ENCODE results near the gene PSG1.
A peak's percentile ranks its signal among the peaks of the same experiment; 100 is the strongest.
"Not testable (repeated sequence)": the region's sequence is repeated elsewhere in the genome, so short reads cannot be mapped to it uniquely, and the experiment has no call there.

PSG1 gene

GRCh38 chr19:42874136-42874535, 5.4 kb downstream of the PSG1 start:
- not testable (repeated sequence) for H3K36me3 ChIP-seq; H3K4me3 ChIP-seq; H3K27ac ChIP-seq; H4K20me1 ChIP-seq; H3K4me1 ChIP-seq; H3K4me2 ChIP-seq; H3K9ac ChIP-seq; H3K9me3 ChIP-seq (replicated peaks in 1 of 11); H3K27me3 ChIP-seq

- H3K27me3 ChIP-seq, result no peaks in the 10 kb centered on the region
- H3K9ac ChIP-seq, result no peak overlapping the region
- no peak overlapping the region for H3K4me3 ChIP-seq
- no peak overlapping the region for H3K27ac ChIP-seq
- no peaks in the 10 kb centered on the region for H3K4me1 ChIP-seq
- no peak for TF ChIP-seq Cebpa-rat (IDR thresholded peaks at IDR 0.05)
- no peaks in the 10 kb centered on the region for H3K36me3 ChIP-seq
- H4K20me1 ChIP-seq, result no peaks in the 10 kb centered on the region
- no peak overlapping the region for H3K4me2 ChIP-seq
- no peaks in the 10 kb centered on the region for H3K9me3 ChIP-seq (replicated peaks in 1 of 11)
These were observed 6.9 kb downstream of the PSG1 start for GRCh38 chr19:42872608-42873007.

GRCh38 chr19:42857544-42857867, 22.0 kb downstream of the PSG1 start:
- H3K4me2 ChIP-seq, result no peak overlapping the region

GRCh38 chr19:42856866-42857543, 22.5 kb downstream of the PSG1 start:
- not testable (repeated sequence) for H3K27ac ChIP-seq; H3K4me1 ChIP-seq; H3K4me2 ChIP-seq; H3K4me3 ChIP-seq; H4K20me1 ChIP-seq; H3K36me3 ChIP-seq; H3K9ac ChIP-seq; H3K9me3 ChIP-seq (replicated peaks in 1 of 11); H3K27me3 ChIP-seq

More at GRCh38 chr19:42857544-42857867, 22.0 kb downstream of the PSG1 start:
- no peaks in the 10 kb centered on the region for H3K36me3 ChIP-seq
- no peak for TF ChIP-seq Cebpa-rat (IDR thresholded peaks at IDR 0.05)
- no peak overlapping the region for H3K27ac ChIP-seq
- no peaks in the 10 kb centered on the region; a peak in 1 of 22 replicates for H3K9me3 ChIP-seq (replicated peaks in 1 of 11)
- H4K20me1 ChIP-seq, result no peaks in the 10 kb centered on the region
- no peak overlapping the region for H3K9ac ChIP-seq
- H3K27me3 ChIP-seq, result no peaks in the 10 kb centered on the region
- H3K4me1 ChIP-seq, result peaks cover 0 to 5% (median 0%) of the 10 kb centered on the region in 10 experiments; a peak in 4 of 20 replicates
- H3K4me3 ChIP-seq, result no peak overlapping the region

- not testable (repeated sequence) for H3K4me3 ChIP-seq; H3K27ac ChIP-seq; H3K9me3 ChIP-seq (replicated peaks in 1 of 11); H3K4me2 ChIP-seq; H3K27me3 ChIP-seq; H3K36me3 ChIP-seq; H3K9ac ChIP-seq; H4K20me1 ChIP-seq
- H3K4me1 ChIP-seq, result peaks cover 0 to 26% (median 16%) of the 10 kb centered on the region in 10 experiments; a peak in 15 of 20 replicates
These were observed 24.8 kb downstream of the PSG1 start for GRCh38 chr19:42854745-42855144.

GRCh38 chr19:42853231-42853630, 26.3 kb downstream of the PSG1 start:
- peaks cover 0 to 26% (median 16%) of the 10 kb centered on the region in 10 experiments; a peak in 15 of 20 replicates for H3K4me1 ChIP-seq
- not testable (repeated sequence) for H3K27me3 ChIP-seq; H3K4me2 ChIP-seq; H4K20me1 ChIP-seq; H3K4me3 ChIP-seq; H3K9ac ChIP-seq; H3K9me3 ChIP-seq (replicated peaks in 1 of 11); H3K36me3 ChIP-seq; H3K27ac ChIP-seq

- not testable (repeated sequence) for H3K9ac ChIP-seq; H3K36me3 ChIP-seq; H4K20me1 ChIP-seq; H3K4me3 ChIP-seq; H3K27ac ChIP-seq; H3K4me2 ChIP-seq; H3K9me3 ChIP-seq (replicated peaks in 1 of 11); H3K27me3 ChIP-seq
- peaks cover 0 to 26% (median 16%) of the 10 kb centered on the region in 10 experiments; a peak in 15 of 20 replicates for H3K4me1 ChIP-seq
These were observed 26.7 kb downstream of the PSG1 start for GRCh38 chr19:42852821-42853220.

- not testable (repeated sequence) for H3K27me3 ChIP-seq; H3K4me3 ChIP-seq; H3K9me3 ChIP-seq (replicated peaks in 1 of 11); H3K9ac ChIP-seq; H3K36me3 ChIP-seq; H4K20me1 ChIP-seq
- H3K27ac ChIP-seq, result peak overlapping the region in 6 of 11 experiments; percentile 32 to 65 (median 52); a peak in 9 of 22 replicates
- H3K4me1 ChIP-seq, result peaks cover 0 to 26% (median 16%) of the 10 kb centered on the region in 10 experiments; a peak in 15 of 20 replicates
- peak overlapping the region in 6 of 11 experiments; percentile 22 to 57 (median 46); a peak in 9 of 22 replicates for H3K4me2 ChIP-seq
These were observed 27.7 kb downstream of the PSG1 start for GRCh38 chr19:42851718-42852280.

- Histone ChIP-seq H3K4me2 (peak overlapping the region in 9 of 11 experiments; percentile 10 to 57 (median 36); a peak in 15 of 22 replicates), H3K27ac (peak overlapping the region in 8 of 11 experiments; percentile 30 to 65 (median 44); a peak in 13 of 22 replicates), H4K20me1 (no peaks in the 10 kb centered on the region), H3K4me3 (no peak overlapping the region), H3K9me3 (replicated peaks in 1 of 11) (no peaks in the 10 kb centered on the region), H3K27me3 (no peaks in the 10 kb centered on the region), H3K9ac (0 out of 22 replicates have a peak overlapping the region, but pooled peaks of 3 of the 11 experiments have one; percentile 16 to 31 (median 29)), H3K4me1 (peaks cover 0 to 26% (median 13%) of the 10 kb centered on the region in 10 experiments; a peak in 14 of 20 replicates), H3K36me3 (no peaks in the 10 kb centered on the region)
- no peak for TF ChIP-seq Cebpa-rat (IDR thresholded peaks at IDR 0.05)
These were observed 28.4 kb downstream of the PSG1 start for GRCh38 chr19:42850981-42851717.

GRCh38 chr19:42846597-42846996, 32.9 kb downstream of the PSG1 start:
- H3K27ac ChIP-seq, result no peak overlapping the region
- H3K4me2 ChIP-seq, result no peak overlapping the region
- H4K20me1 ChIP-seq, result no peaks in the 10 kb centered on the region
- no peak overlapping the region for H3K4me3 ChIP-seq
- H3K9me3 ChIP-seq (replicated peaks in 1 of 11), result no peaks in the 10 kb centered on the region
- no peaks in the 10 kb centered on the region for H3K27me3 ChIP-seq
- H3K9ac ChIP-seq, result no peak overlapping the region
- H3K4me1 ChIP-seq, result peaks cover 0 to 17% (median 12%) of the 10 kb centered on the region in 10 experiments; a peak in 14 of 20 replicates
- no peak for TF ChIP-seq Cebpa-rat (IDR thresholded peaks at IDR 0.05)
- H3K36me3 ChIP-seq, result no peaks in the 10 kb centered on the region

- not testable (repeated sequence) for H3K4me2 ChIP-seq; H3K9ac ChIP-seq; H3K4me3 ChIP-seq; H3K36me3 ChIP-seq; H3K9me3 ChIP-seq (replicated peaks in 1 of 11); H3K27me3 ChIP-seq; H3K27ac ChIP-seq; H4K20me1 ChIP-seq; H3K4me1 ChIP-seq
These were observed 35.9 kb downstream of the PSG1 start for GRCh38 chr19:42843631-42844030.

- H4K20me1 ChIP-seq; H3K4me2 ChIP-seq; H3K9ac ChIP-seq; H3K27ac ChIP-seq; H3K27me3 ChIP-seq; H3K36me3 ChIP-seq; H3K4me3 ChIP-seq; H3K9me3 ChIP-seq (replicated peaks in 1 of 11); H3K4me1 ChIP-seq: not testable (repeated sequence)
These were observed 46.6 kb downstream of the PSG1 start for GRCh38 chr19:42832746-42833442.

All from BLaER1 treated with 17β-estradiol and CSF1 and Interleukin-3, amounts not matched to agents 10 nM and 100 nM (cell line).